HL-60 (cell line): ENCODE results near the gene TRIM31.

Experiments
- DNase-seq, 2 experiments: peaks; one replicate each; pipeline ENCODE4 v3.0.0-alpha.2; 2010 to 2020; ENCODE audit warnings: low read depth in 1 of 2, low spot score in 1 of 2
- H3K27ac ChIP-seq: fragments of 250-450 bp; sonication (Bioruptor Pico); replicated peaks from 2 replicates; pipeline ENCODE4 v1.5.1; 2020; ENCODE audit warnings: mild to moderate bottlenecking, moderate library complexity
- H3K27me3 ChIP-seq: fragments of 250-450 bp; sonication (Bioruptor Pico); 2 replicates; pipeline ENCODE4 v1.5.1; 2021; ENCODE audit warnings: mild to moderate bottlenecking, moderate library complexity; ENCODE audit not compliant: insufficient read depth, poor library complexity, severe bottlenecking
- H3K4me3 ChIP-seq: replicated peaks from 2 replicates; pipeline ENCODE4 v1.5.1; 2011; ENCODE audit warnings: mild to moderate bottlenecking, control low read depth, low read length; ENCODE audit not compliant: insufficient read depth
- GABPA ChIP-seq: IDR thresholded peaks from 2 replicates; pipeline ENCODE4 v1.6.1; 2012; ENCODE audit warnings: low read depth
- POLR2AphosphoS5 ChIP-seq: IDR thresholded peaks from 2 replicates; pipeline ENCODE4 v1.6.1; 2012; ENCODE audit warnings: low read depth
- SPI1 ChIP-seq: IDR thresholded peaks from 2 replicates; pipeline ENCODE4 v1.6.1; 2012; ENCODE audit warnings: low read depth, mild to moderate bottlenecking, borderline replicate concordance
- TF ChIP-seq, protein P1 (sequence below): IDR thresholded peaks from 2 replicates; pipeline ENCODE4 v1.6.1; 2012; ENCODE audit warnings: low read depth; ENCODE audit not compliant: insufficient replicate concordance
- TF ChIP-seq, protein P2 (sequence below): IDR thresholded peaks from one replicate; pipeline ENCODE4 v1.5.1; 2011; ENCODE audit warnings: low read length, control low read depth, inconsistent platforms; ENCODE audit not compliant: insufficient read depth

TRIM31 gene

GRCh38 chr6:30101444-30102413 lies 11.2 kb downstream of the TRIM31 start:
- DNase-seq: peak; percentile 62 to 64
- Histone ChIP-seq H3K27ac (no peak overlapping the region), H3K27me3 (peaks cover 56% of the 10 kb centered on the region), H3K4me3 (peak overlapping the region; percentile 56)
- TF ChIP-seq, protein P1, sequence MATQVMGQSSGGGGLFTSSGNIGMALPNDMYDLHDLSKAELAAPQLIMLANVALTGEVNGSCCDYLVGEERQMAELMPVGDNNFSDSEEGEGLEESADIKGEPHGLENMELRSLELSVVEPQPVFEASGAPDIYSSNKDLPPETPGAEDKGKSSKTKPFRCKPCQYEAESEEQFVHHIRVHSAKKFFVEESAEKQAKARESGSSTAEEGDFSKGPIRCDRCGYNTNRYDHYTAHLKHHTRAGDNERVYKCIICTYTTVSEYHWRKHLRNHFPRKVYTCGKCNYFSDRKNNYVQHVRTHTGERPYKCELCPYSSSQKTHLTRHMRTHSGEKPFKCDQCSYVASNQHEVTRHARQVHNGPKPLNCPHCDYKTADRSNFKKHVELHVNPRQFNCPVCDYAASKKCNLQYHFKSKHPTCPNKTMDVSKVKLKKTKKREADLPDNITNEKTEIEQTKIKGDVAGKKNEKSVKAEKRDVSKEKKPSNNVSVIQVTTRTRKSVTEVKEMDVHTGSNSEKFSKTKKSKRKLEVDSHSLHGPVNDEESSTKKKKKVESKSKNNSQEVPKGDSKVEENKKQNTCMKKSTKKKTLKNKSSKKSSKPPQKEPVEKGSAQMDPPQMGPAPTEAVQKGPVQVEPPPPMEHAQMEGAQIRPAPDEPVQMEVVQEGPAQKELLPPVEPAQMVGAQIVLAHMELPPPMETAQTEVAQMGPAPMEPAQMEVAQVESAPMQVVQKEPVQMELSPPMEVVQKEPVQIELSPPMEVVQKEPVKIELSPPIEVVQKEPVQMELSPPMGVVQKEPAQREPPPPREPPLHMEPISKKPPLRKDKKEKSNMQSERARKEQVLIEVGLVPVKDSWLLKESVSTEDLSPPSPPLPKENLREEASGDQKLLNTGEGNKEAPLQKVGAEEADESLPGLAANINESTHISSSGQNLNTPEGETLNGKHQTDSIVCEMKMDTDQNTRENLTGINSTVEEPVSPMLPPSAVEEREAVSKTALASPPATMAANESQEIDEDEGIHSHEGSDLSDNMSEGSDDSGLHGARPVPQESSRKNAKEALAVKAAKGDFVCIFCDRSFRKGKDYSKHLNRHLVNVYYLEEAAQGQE: no peak
- TF ChIP-seq SPI1 (no peak), GABPA (no peak), POLR2AphosphoS5 (no peak)
- TF ChIP-seq, protein P2, sequence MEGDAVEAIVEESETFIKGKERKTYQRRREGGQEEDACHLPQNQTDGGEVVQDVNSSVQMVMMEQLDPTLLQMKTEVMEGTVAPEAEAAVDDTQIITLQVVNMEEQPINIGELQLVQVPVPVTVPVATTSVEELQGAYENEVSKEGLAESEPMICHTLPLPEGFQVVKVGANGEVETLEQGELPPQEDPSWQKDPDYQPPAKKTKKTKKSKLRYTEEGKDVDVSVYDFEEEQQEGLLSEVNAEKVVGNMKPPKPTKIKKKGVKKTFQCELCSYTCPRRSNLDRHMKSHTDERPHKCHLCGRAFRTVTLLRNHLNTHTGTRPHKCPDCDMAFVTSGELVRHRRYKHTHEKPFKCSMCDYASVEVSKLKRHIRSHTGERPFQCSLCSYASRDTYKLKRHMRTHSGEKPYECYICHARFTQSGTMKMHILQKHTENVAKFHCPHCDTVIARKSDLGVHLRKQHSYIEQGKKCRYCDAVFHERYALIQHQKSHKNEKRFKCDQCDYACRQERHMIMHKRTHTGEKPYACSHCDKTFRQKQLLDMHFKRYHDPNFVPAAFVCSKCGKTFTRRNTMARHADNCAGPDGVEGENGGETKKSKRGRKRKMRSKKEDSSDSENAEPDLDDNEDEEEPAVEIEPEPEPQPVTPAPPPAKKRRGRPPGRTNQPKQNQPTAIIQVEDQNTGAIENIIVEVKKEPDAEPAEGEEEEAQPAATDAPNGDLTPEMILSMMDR: no peak

DNA sequence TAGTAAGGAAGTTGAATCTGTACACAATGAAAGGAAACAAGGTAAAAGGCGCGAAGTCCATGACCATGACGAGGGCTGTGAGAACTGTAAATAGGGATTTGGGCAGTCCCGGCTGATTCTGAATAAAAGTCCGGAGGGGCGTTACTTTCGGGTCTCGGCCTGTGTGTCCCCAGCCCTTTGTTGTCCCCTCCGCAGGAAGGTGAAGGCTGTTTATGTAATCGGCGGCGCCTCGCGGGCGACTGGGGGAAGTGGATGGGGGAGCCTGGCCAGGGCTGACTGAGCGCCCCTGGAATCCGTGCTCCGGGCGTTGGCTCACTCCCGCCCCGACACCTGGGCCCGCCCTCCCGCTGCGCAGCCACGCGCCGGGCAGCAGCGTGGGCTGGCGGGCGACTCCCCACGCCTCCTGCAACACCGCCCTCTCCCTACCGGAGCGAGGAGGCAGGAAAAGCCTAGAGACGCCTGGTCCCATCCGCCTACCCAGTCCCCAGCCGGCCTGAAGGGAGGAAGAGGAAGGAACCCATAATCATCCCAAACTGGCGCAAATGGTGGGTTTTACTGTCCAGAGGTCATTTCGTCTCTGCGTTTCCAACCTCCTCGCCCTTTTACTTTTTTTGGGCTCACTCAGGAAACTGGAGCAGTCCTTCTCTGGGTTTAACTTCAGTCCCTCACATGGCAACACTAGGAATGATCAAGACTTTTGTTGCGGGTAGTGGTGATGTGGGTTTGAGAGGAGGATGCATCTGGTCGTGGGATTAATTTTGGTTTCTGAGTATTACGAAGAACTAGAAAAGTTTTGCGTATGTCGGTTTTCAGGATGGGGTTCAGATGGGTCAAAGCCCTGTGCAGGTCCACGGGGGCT lies 12.1 kb downstream of the TRIM31 start:
- H3K27ac ChIP-seq: no peak overlapping the region
- peak overlapping the region; percentile 14 for H3K4me3 ChIP-seq
- peak in 1 of 2 experiments; percentile 14 for DNase-seq
- TF ChIP-seq GABPA (no peak), SPI1 (no peak), POLR2AphosphoS5 (no peak)
- TF ChIP-seq, protein P1: no peak
- TF ChIP-seq, protein P2: no peak
- H3K27me3 ChIP-seq: peaks cover 60% of the 10 kb centered on the region

DNA sequence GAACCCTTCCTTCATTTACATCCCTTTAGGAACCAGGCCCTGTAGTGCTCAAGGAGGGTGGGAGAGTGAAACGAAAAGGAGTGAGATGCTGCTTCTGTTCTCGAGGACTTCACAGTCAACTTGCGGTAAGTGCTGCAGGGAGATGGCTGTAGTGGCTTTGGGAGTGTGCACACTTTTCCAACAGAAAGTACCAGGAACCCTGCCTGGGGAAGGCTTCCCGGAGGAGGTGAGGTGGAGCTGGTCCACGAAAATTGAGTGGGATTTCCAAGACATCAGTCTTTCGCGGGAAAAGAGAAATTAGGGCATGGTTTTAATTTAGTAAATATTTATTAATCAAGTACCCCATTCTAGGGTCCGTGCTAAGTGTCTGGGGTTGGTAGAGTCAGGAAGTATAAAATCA lies 12.7 kb downstream of the TRIM31 start:
- no peak for DNase-seq
- H3K27ac ChIP-seq: no peak overlapping the region
- no peak overlapping the region for H3K4me3 ChIP-seq
- TF ChIP-seq SPI1 (no peak), GABPA (no peak), POLR2AphosphoS5 (no peak)
- TF ChIP-seq, protein P2: no peak
- TF ChIP-seq, protein P1: no peak
- H3K27me3 ChIP-seq: peaks cover 60% of the 10 kb centered on the region
